HG02981 (cell line): ENCODE measurements around the gene ZNF608.

Experiments
- ATAC-seq: cut with Tn5 transposase; IDR thresholded peaks from one replicate; pipeline ENCODE4 v1.9.1; 2021; ENCODE audit warnings: mild to moderate bottlenecking, moderate library complexity; ENCODE audit not compliant: unreplicated experiment

Gene ZNF608, protein sequence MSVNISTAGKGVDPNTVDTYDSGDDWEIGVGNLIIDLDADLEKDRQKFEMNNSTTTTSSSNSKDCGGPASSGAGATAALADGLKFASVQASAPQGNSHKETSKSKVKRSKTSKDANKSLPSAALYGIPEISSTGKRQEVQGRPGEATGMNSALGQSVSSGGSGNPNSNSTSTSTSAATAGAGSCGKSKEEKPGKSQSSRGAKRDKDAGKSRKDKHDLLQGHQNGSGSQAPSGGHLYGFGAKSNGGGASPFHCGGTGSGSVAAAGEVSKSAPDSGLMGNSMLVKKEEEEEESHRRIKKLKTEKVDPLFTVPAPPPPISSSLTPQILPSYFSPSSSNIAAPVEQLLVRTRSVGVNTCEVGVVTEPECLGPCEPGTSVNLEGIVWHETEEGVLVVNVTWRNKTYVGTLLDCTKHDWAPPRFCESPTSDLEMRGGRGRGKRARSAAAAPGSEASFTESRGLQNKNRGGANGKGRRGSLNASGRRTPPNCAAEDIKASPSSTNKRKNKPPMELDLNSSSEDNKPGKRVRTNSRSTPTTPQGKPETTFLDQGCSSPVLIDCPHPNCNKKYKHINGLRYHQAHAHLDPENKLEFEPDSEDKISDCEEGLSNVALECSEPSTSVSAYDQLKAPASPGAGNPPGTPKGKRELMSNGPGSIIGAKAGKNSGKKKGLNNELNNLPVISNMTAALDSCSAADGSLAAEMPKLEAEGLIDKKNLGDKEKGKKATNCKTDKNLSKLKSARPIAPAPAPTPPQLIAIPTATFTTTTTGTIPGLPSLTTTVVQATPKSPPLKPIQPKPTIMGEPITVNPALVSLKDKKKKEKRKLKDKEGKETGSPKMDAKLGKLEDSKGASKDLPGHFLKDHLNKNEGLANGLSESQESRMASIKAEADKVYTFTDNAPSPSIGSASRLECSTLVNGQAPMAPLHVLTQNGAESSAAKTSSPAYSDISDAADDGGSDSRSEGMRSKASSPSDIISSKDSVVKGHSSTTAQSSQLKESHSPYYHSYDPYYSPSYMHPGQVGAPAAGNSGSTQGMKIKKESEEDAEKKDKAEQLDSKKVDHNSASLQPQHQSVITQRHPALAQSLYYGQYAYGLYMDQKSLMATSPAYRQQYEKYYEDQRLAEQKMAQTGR (N-terminal part only)

DNA sequence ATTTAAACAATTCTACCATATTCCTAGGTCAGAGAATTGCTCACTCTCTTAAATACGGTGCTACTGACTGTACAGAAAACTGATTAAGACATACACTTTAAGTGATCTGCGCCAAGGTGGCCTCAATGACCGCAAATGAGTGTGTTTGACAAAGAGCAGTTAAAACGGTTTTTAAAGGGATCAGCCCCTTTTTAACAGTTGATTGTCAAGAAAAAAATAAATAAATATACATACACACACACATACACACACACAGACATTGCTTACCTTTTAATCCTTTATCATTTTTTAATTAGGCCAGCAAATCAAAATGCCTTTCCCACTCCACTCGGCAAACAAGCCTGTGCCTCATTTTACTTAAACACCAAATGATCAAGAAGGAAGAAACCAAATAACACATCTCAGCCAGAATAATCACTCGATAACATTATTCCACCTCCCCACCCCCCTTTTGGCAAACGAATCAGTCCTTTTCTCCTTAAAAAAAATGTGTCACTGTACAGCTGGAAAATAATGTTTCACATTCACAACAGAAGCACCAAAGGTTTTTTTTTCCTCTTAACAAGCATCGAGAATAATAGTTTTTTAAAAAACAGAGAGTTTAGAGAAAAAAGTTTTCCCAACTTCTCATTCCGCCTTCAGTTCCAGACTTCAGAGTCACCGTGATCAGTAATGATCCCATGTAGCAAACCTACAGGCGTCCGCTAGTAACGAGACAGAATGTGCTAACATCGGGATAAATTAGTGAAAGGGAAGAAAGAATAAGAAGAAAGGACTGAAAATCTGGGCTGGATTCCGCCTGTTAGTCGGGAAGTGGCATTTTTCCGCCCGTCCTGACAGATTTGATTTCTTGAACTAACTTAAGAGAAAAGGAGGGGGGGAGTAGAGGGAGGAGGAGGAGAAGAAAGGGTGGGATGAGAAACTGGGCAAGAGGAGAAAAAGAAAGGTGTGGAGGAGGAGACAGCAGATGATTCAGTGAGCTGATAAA is at the start of gene ZNF608:
TSS of gene ZNF608 (minus strand) at position 712 of the 988 bp plus-strand sequence. CDS start 1,650 bp downstream, outside the sequence.
- ATAC-seq, result no peak

DNA sequence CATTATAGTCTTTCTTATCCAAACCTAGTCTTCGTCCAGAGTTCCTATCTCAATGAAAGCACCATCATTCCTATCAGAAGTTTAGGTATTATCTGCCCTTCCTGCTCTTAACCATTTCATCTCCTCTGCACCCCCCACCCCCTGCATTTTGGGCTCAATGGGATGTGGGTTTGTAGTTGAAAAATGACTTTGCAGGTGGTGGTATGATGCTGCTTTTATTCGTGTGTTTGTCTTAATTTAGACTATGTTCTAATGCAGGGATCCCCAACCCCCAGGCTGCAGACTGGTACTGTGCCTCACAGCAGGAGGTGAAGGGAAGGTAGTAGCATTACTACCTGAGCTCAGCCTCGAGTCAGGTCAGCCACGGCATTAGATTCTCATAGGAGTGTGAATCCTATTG is 49.4 kb upstream of the ZNF608 start:
- ATAC-seq, result no peak

DNA sequence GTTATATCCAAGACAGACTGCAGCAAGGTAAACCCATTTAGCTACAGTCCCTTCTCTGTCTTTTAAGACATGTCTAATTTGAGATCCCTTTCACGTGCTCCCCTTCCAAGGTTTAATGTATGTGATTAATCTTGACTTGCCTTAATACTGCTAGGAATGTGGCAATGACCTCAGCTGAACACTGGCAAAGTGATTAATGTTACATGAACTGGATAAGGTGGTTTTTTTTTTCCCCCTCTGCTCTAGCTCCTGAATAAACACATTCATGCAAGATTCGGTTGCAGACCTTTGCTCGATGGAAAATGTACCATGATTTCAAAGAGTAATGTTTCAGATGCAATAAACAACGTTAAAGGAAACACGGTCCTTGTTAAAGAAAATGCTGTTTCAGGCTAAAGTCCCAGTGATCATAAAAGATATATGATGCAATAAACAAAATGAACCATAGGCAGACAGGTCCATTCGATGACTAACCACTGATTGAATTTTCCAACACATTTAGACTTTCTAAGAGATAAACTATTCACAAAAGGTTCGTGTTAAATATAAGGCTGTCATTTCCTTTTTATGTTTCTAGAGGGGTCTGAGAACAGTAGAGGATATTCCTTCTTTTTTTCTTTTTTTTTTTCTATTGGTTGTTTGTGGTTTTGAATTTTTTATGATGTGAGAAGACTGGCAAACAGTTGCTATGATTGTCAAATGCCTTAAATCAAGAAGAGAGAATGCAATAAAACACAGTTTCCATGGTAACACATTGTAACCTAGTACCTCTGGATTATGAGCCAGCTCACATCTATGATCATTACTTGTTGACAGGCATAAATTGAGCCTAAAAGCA is 44.7 kb upstream of the ZNF608 start:
- no peak for ATAC-seq

DNA sequence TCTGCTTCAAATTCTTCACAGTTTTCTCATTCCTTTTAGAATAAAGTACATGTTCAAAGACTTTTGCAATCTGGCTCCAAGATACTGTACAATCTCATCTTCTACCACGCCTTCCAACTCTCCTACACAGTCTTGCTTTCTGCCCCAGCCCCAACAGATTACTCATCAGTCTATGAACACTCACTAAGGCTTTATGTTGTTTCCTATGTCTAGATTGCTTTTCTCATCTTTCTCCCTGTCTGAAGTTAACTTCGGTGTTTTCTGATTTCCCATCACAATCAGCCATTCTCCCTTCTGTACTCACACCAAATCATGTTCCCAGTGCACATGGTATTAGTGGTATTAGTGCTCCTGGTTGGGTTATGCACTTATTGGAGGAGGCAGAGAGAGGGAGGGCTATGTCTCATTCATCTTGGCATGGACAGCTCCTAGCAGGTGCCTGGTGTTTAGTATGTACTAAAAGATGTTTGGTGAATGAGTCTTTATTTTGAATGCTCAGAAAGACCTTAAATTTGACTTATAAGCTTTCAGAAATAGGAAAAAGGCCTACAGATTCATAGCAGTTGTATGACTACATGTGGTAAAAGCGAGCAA is 44.0 kb upstream of the ZNF608 start:
- no peak for ATAC-seq

DNA sequence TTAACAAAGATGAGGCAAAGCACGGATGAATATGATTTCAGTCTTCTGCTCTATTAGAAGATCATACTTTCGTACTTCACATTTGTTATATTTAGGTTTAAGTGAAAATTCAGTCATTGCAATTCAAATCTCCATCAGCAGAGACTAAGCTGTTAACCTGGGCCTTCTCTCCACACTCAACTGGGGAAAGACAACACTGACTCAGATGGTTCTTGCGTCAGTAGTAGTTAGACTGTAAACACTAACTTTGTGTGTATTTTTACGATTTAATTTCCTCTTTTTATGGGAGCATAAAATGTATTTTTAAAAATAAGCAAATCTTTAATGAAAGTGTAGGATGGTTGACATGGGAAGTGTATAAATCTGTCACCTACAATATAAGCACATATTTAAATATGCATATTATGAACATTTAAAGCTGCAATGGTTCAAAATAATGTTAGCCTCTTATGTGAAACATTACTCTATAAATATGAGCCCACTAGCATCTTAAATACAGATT is 42.7 kb upstream of the ZNF608 start:
- ATAC-seq, result no peak

DNA sequence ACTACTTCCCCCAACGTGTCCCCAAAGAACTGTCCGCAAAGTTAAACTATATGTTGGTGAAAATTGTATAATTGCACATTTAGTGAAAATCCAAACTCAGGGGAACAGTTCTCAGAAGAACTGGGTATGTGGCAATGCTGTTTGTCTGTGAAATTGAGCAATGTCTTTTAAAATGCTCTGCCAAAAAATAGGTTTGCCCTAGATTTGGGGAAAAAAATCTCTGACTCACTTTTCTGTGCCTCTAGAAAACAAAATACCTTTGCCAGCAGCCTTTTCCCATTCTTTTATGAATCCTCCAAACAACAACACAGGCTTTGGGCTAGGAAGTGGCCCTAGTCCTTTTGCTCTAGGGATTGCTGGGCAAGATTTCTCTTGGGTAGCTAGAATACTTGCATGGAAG is 37.4 kb upstream of the ZNF608 start:
- ATAC-seq, result no peak

DNA sequence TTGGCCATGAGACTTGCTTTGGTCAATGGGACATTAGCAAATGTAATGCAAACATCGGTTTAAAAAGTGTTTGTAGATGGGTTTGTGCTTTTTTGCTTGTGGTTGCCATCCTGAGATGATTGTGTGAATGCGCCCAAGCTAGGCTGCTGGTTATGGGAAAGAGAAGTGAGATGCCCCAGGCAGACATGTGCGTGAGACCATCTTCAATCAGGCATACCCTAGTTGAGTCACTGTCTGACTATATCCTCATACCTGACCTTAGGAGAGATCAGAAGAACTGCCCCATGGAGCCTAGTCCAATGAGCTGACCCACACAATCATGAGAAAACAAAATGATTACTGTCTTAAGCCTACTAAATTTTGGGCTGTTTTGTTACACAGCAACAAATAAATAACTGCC is 36.8 kb upstream of the ZNF608 start:
- ATAC-seq, result no peak

DNA sequence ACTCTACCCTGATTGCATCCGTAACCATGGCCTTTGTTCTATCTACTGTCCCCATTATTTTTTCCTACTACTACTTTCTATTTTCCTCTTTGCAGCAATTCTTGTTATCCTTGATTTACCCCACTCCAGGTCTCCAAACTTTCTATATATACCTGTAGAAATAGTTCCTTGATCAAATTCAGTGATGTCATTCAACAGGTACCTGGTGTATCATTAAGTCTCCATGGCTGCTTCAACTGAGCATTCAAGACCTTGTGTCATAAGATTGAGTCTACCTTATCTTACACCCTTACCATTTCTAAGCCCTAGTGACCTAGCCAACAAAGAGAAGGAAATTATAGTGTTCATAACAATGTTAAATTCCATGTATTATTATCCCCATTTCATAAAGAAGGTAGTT is 35.8 kb upstream of the ZNF608 start:
- ATAC-seq, result no peak

DNA sequence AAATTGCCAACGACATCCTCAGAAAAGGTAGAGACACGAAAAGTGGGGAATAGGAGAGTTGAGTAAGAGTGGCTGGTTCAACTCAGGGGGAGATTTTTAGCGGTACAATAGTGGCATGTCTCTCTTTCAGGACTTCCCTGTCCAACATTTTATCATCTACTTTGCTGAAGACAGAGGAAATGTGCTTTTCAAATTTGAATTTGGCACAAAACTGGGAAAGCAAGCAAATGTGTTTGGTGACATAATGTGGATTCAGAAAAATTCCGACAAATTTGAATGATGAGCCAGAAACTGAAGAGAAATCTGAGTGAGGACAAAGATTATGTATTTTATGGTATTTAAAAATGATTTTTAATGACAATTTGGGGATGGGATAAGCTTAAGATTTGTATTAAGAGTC is 33.6 kb upstream of the ZNF608 start:
- no peak for ATAC-seq

DNA sequence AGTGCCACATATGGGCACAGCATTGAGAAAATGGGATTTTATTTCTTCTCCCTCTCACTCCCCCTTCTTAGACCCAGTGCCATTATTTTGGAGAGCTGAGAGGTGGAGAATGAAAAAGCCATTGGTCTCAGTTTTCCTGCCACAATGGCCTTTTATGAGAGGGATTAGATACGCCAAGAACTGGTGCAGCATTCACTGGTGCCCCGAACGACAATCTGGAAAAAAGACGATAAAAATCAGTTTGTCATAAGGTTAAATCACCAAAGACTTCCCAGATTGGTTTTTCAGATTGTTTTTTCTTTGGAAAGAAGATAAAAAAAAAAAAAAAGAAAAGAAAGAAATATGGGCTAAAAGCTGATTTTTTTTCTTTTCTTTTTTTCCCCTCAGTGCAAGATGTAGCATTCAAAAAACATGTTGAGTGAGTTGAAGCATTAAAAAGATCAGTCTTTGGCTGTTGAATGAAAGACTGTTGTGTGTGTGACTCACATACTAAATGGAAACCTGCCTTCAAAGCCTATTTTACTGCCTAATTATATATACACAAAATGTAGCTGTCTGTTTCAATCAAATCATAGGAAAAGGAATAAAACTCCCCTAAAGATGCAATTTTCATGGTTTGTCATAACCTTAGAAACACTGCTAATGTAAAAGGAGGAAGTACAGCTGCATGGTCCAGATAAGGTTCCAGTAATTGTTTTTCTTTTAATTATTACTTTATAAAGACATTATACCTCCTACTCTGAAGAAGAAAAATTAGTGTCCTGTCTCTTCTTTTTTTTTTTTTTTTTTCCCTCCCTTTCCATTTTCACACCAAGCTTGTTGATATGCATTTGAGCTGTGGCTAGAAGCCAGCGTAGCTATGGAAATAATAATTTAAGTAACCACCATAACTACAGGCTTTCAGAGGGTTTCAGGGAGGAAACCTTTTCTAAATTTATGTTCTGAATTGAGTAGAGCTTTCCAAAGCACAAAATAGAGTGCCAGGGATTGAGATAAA is 27.2 kb upstream of the ZNF608 start:
- no peak for ATAC-seq

DNA sequence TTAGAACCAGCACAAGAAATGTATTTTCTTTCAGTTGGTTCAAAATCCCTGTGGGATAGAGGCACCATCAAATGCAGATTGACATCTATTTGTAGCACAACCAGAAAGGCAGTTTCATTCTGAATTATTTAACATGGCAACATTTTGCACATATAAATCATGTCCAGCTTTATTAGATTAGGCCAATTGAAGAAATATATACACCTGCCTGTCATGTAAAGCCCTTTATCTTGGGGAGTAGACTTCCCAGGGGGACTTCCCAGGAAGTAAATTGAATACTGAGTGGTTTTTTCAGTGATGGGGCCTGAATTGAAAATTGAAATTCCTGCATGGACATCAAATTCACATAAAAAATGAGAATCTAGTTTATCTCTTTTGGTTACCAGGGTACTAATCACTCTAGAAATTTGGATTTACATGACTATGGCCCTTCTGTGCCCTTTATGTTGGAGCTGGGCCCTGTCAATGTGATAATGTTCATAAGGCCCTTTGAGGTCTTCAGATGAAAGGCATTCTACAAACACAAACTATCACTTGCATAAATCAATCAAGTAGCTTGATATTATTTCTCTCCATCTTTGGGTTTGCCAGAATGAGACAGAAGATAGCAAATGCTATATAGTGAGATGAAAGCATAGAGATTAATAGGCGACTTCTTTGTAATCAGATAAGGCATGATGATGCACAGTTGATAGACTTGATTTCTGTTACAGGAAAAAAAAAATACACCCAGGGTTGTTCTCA is 26.2 kb upstream of the ZNF608 start:
- no peak for ATAC-seq

DNA sequence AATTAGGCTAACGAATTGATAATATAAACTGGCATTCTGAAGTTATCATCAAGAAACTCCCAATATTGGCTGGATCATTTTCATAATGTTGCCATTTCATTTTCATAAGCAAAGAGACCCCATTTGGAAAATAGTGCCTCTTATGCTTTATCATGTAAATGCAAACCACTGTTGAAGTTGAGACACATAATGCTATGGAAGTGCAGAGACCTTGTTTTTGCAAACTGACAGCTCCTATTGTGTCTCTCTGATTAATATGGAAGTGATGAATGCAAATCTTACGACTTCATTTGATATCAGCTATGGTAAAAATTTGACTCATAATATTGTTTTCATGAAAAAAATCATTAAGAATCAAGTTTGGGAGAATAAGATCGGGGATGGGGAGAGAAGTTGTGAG is 25.3 kb upstream of the ZNF608 start:
- no peak for ATAC-seq

DNA sequence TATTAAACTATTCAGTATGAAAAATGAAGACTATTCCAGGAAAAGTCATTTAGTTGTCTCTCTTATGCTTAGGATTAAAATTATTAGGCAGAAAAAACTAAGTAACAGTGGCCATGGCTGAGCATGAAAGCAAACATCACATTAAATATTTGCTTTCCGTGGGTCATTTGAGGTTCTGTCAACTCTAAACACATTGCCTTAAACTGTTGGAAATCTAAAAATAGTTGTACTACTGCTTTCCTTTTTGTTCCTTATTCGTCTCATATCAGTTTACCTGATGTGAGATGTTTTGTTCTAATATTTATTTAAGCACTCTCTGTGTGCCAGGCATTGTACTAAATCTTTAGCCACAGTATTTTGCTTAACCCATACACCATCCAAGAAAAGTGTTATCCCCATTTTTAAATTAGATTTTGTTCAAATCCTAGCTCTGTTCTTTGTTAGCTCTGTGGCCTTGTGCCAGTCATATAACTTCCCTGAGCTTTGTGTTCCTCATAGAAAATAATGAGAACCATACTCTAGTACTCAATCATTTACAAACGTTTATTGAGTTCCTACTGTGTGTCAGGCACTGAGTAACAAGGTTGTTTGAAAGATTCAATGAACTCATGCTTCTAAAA is 18.7 kb upstream of the ZNF608 start:
- ATAC-seq, result no peak

DNA sequence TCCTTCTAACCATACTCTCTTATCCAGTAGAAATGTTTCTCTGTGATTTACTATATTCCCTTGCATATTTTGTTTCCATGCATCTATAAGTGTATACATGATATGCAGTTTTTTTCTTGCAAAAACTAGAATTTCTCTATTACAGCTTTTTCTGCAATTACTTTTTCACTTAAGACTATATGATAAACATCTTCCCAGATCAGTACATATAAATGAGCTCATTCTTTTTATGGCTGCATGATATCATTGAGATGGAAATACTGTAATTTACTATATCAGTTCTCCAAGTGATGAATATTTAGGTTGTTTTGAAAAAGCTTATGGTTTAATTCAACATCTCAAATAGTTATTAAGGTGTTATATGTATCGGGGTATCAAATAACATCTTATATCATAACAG is 18.1 kb upstream of the ZNF608 start:
- no peak for ATAC-seq

DNA sequence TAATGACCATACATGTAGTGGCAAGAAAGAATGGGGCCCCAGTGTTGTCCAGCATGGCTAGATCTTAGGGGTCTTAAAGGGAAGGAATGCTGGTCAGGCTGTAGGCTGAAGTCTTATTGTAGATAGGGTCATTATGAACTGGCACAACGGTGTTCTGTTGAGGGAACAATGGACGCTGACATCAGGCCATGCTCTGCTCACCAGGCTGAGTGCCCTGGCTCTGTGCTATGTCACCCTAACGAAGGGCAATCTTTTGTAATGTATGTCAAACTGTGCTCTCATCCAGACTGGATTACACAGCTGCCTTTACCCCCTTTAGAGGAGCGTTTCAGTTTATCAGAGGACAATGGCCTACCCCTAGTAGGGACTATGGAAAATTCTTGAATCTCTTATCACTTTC is 14.6 kb upstream of the ZNF608 start:
- ATAC-seq, result no peak

DNA sequence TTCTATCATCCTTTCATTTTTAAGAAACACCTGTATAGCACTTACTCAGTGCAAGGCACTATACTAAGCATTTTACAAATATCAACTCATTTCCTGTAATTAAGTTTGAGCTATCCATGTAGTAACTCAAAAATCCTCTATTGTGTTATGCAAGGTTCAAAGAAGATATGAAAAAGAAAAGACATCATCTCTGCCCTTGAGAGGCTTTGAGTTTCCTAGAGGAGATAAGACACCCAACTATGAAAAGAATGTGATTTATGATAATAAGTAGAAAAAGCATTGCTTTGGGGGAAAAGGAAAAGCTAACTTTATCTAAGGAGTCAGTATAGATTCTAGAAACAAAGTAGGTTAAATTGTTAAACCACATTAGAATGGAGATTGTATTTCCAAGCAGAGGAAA is 14.2 kb upstream of the ZNF608 start:
- ATAC-seq, result no peak

DNA sequence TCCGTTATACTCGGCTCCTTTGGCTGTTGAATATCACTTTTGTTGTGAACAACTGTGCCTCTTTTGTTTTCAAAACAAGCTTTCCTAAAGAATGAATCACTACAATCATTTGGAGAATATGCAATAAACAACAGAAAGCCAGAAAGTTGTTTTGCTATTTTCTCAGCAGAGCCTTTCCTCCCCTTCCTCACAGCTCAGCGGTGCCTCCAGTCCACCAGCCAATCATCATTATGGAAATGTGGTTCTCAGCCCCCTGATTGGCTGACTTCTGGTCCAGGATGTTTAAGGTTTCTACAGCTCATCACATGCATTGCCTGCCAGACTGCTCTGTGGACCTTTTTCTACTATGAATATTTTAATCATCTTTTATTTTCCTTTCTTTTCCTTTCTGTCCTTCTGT is 9.1 kb upstream of the ZNF608 start:
- ATAC-seq, result no peak
